Measurements from ENCODE around the gene POLG2.
"Not testable (repeated sequence)": the region's sequence is repeated elsewhere in the genome, so short reads cannot be mapped to it uniquely, and the experiment has no call there.

The POLG2 gene

DNA sequence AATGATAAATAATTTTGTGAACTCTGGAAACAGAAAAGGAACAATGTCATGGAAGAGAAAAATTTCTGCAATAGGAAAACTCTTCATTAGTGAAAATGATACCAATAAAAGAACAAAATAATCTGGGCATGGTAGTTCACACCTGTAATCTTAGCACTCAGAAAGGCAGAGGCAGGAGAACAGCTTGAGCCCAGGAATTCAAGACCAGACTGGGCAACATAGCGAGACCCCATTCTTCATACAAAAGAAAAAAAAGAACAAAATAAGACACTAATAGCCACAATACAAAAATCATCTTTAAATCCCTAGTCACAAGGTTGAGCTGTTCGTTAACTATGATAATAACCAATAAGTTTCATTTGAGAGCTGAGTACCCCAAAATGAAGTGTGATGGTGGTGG lies 8.6 kb downstream of the POLG2 start:
- no peak for DNase-seq (ENCODE audit: low read depth)
- H3K4me3 ChIP-seq (ENCODE audit: low read depth, low read length), result no peak overlapping the region
- TF ChIP-seq, protein P1, sequence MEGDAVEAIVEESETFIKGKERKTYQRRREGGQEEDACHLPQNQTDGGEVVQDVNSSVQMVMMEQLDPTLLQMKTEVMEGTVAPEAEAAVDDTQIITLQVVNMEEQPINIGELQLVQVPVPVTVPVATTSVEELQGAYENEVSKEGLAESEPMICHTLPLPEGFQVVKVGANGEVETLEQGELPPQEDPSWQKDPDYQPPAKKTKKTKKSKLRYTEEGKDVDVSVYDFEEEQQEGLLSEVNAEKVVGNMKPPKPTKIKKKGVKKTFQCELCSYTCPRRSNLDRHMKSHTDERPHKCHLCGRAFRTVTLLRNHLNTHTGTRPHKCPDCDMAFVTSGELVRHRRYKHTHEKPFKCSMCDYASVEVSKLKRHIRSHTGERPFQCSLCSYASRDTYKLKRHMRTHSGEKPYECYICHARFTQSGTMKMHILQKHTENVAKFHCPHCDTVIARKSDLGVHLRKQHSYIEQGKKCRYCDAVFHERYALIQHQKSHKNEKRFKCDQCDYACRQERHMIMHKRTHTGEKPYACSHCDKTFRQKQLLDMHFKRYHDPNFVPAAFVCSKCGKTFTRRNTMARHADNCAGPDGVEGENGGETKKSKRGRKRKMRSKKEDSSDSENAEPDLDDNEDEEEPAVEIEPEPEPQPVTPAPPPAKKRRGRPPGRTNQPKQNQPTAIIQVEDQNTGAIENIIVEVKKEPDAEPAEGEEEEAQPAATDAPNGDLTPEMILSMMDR (IDR thresholded peaks at IDR 0.05; ENCODE audit: low read depth, low read length, missing control alignments), result no peak

DNA sequence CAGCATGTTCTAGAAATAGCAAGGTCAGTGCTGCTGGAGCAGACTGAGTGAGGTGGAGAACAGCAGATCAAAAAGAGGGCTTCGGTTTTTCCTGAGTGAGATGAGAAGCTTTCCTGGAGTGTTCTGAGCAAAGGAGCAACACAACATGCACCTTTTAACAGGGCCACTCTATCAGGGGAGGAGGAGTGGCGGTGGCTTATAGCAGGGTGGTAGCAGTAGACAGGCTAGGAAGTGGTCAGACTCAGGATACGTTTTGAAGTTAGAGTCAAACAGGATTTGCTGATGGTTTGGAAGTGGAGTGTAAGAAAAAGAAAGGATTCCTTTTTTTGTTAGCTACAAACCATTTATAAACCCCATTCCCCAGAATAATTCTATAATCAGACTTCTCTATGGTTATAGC lies 12.5 kb downstream of the POLG2 start:
- no peak overlapping the region for H3K4me3 ChIP-seq (ENCODE audit: low read depth, low read length)
- TF ChIP-seq, protein P1 (IDR thresholded peaks at IDR 0.05; ENCODE audit: low read depth, low read length, missing control alignments), result no peak
- DNase-seq (ENCODE audit: low read depth), result no peak

DNA sequence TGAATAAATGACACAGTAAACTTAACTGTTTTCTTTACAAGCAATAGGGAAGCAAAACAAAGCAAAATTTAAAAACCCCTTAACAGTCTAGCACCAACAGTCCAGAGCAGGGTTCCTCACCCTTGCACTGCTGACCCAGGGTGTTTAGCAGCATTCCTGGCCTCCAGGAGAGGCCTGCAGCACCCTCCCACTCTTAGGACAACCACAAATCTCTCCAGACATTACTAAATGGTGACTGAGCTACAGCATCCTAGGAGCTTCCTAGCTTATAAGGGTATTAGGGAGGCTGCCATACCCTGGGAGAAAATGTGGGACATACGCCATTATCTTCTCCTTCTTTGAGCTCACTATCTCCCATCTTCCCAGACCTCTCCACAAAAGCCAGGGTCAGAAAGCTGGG lies 15.9 kb downstream of the POLG2 start:
- no peak overlapping the region for H3K4me3 ChIP-seq (ENCODE audit: low read depth, low read length)
- no peak for DNase-seq (ENCODE audit: low read depth)
- TF ChIP-seq, protein P1 (IDR thresholded peaks at IDR 0.05; ENCODE audit: low read depth, low read length, missing control alignments), result no peak

DNA sequence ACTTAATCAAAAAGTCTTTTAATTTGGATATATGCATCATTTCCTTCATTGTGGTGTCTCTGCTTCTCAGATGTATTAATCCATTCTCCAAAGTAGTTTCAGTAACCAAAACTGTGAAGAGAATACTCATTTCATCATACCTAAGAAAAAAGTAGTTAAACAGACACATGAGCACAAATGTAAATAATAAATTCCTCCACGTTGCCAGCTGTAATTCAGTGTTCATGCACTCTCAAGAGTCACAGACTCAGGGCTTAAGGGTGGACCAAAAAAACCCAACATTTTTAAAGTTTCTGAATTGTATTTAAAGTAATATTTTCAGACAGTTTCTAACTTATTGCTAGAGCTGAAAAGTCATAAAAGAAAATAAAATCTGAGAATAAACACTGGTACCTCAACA lies 19.0 kb downstream of the POLG2 start:
- DNase-seq (ENCODE audit: low read depth), result no peak
- no peak overlapping the region for H3K4me3 ChIP-seq (ENCODE audit: low read depth, low read length)
- TF ChIP-seq, protein P1 (IDR thresholded peaks at IDR 0.05; ENCODE audit: low read depth, low read length, missing control alignments), result no peak

DNA sequence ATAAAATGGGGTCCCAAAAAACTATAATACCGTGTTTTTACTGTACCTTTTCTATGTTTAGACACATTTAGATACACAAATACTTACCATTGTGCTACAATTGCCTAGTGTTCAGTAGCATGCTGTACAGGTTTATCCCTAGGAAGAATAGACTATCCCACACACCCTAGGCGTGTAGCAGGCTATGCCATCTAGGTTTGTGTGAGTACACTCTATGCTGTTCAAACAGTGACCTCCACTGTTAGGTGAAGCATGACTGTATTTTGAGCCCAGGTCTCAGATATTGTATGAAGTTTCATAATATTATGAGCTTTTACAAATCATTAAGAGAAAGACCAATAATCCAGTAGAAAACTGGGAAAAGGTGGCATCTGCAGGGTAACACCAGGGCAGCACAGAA lies 24.3 kb downstream of the POLG2 start:
- no peak for DNase-seq (ENCODE audit: low read depth)
- TF ChIP-seq, protein P1 (IDR thresholded peaks at IDR 0.05; ENCODE audit: low read depth, low read length, missing control alignments), result no peak
- H3K4me3 ChIP-seq (ENCODE audit: low read depth, low read length), result no peak overlapping the region

DNA sequence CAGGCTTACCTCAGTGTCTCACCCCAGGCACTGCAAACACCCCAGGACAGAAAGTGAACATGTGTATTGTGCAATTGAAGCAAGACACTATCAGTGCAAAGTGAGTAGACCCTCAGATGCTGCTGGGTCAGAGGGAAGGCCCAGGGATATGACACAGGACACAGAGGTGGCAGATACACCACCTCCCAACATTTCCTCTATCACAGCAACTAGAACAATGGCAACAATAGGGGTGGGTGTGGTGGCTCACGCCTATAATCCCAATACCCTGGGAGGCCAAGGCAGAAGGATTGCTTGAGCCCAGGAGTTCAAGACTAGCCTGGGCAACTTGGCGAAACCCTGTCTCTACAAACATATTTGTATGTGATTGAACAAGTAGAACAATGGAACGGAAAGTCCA lies 25.4 kb downstream of the POLG2 start:
- no peak for DNase-seq (ENCODE audit: low read depth)
- TF ChIP-seq, protein P1 (IDR thresholded peaks at IDR 0.05; ENCODE audit: low read depth, low read length, missing control alignments), result no peak
- H3K4me3 ChIP-seq (ENCODE audit: low read depth, low read length), result no peak overlapping the region

DNA sequence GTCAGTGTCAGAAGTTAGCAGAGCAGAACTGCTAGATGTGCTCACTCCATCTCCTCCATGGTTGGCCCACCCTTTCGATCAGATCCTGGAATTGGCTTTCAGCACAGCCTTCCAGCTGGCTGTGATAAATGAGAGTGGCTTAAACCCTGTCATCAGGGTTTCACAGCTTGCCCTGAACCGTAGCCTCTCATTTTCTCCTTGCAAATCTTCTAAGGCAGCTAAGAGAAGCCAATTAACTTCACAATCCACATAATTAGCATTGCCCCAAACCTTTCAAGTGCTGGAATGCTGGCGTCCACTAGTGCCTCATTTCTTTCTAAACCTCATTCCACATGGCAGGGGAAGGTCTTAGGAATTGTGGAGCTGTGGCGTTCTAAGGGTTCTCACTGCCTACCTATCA lies 26.2 kb downstream of the POLG2 start:
- DNase-seq (ENCODE audit: low read depth), result no peak
- TF ChIP-seq, protein P1 (IDR thresholded peaks at IDR 0.05; ENCODE audit: low read depth, low read length, missing control alignments), result no peak
- H3K4me3 ChIP-seq (ENCODE audit: low read depth, low read length), result no peak overlapping the region

DNA sequence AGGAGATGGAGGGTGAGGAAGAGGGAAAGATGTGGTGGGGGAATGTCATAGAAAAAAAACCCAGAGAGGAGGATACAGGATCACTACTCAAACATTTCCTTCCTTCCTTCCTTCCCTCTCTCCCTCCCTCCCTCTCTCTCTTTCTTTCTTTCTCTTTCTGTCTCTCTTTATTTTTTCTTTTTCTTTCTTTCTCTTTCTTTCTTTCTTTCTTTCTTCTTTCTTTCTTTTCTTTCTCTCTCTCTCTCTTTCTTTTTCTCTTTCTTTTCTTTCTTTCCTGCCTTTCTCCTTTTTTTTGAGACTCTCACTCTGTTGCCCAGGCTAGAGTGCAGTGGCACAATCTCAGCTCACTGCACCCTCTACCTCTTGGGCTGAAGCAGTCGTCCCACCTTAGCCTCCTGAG lies 30.0 kb downstream of the POLG2 start:
- H3K4me3 ChIP-seq (ENCODE audit: low read depth, low read length), result not testable (repeated sequence)

More for the DNA sequence above, 30.0 kb downstream of the POLG2 start:
- not testable (repeated sequence) for DNase-seq (ENCODE audit: low read depth)
